HEK293T (cell line): Measurements from ENCODE around the gene SMIM26.

Experiments
- BHLHE40 ChIP-seq: fragments of 450-650 bp; IDR thresholded peaks from 2 replicates; pipeline ENCODE4 v1.6.1; 2016; ENCODE audit warnings: mild to moderate bottlenecking, moderate library complexity, borderline replicate concordance
- ELF4 ChIP-seq: fragments of 450-650 bp; IDR thresholded peaks from 2 replicates; pipeline ENCODE4 v1.6.1; 2017; ENCODE audit warnings: antibody characterized with exemption
- L3MBTL2 ChIP-seq: fragments of 450-650 bp; conservative IDR thresholded peaks from 2 replicates; pipeline ENCODE4 v1.6.1; 2016; ENCODE audit warnings: mild to moderate bottlenecking
- NFRKB ChIP-seq: fragments of 450-650 bp; IDR thresholded peaks from 2 replicates; pipeline ENCODE4 v1.6.1; 2016; ENCODE audit warnings: mild to moderate bottlenecking, moderate library complexity
- SP1 ChIP-seq: fragments of 450-650 bp; IDR thresholded peaks from 2 replicates; pipeline ENCODE4 v1.6.1; 2017
- SUZ12 ChIP-seq: fragments of 450-650 bp; IDR thresholded peaks from 2 replicates; pipeline ENCODE4 v1.6.1; 2016; ENCODE audit warnings: mild to moderate bottlenecking

DNA sequence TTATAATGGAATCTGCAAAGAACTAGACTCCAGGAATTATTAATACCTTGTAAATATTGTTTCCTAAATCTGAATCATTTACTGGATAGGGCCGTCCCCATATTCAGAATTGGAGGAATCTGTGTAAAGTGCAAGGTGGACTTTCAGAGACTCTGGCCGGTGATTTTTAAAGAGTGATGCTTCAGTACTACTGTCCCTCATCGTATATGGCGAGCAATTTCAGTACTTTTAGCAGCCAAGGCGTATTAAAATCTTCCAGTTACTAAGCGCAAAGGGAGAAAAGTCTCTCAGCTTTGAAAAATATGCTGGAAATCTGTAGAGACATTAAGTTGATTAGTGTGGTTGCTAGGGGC, 483 bp downstream of the SMIM26 start:
- TF ChIP-seq SP1: no peak
- no peak for TF ChIP-seq NFRKB
- TF ChIP-seq ELF4: no peak
- no peak for TF ChIP-seq SUZ12
- TF ChIP-seq BHLHE40: no peak
- no peak for TF ChIP-seq L3MBTL2
